Measurements from ENCODE around the gene CYP20A1.

GRCh38 chr2:203246646-203247045 is 7.8 kb downstream of the CYP20A1 start:
- TF ChIP-seq POLR2AphosphoS5 (IDR thresholded peaks at IDR 0.05) (no peak), POLR2A (IDR thresholded peaks at IDR 0.05) (no peak), CTCF (IDR thresholded peaks at IDR 0.05) (no peak)
